GM12878 (cell line): ENCODE data around the gene ZNF366.

Experiments used
- CEBPZ ChIP-seq: fragments of 150-350 bp; IDR thresholded peaks from 2 replicates; pipeline ENCODE4 v1.6.1; 2016; ENCODE audit warnings: low read depth, low read length
- TCF12 ChIP-seq: IDR thresholded peaks from 2 replicates; pipeline ENCODE4 v1.6.1; 2011; ENCODE audit warnings: low read depth, mild to moderate bottlenecking, low read length

- TF ChIP-seq CEBPZ, result no peak
- TF ChIP-seq TCF12, result no peak
Observed at GRCh38 chr5:72525816-72526215, 18.6 kb upstream of the ZNF366 start.
